ENCODE measurements around the gene ZNF346.

GRCh38 chr5:177099422-177100093, 77.1 kb downstream of the ZNF346 start:
- TF ChIP-seq CTCF (conservative IDR thresholded peaks at IDR 0.05 in 1 of 2, IDR thresholded peaks at IDR 0.05 in 1 of 2; ENCODE audit: extremely low read depth in 1 of 2, insufficient read depth in 1 of 2, low read depth in 1 of 2, low read length in 2 of 2) (no peak), EZH2 (IDR thresholded peaks at IDR 0.05; ENCODE audit: borderline replicate concordance, low read length) (no peak)

All from mammary epithelial cell (primary cell).